CD4-positive, alpha-beta T cell treated with Interleukin-4 for 4 hours (primary cell): Measurements from ENCODE around the gene NSRP1.
"Not testable (repeated sequence)": the region's sequence is repeated elsewhere in the genome, so short reads cannot be mapped to it uniquely, and the experiment has no call there.

Source experiments
- DNase-seq: peaks from one replicate; pipeline ENCODE4 v3.0.0-alpha.2; 2020

Gene NSRP1

GRCh38 chr17:30124273-30124796 lies 7.7 kb downstream of the NSRP1 start:
- DNase-seq: no peak

- no peak for DNase-seq
These were observed 13.5 kb downstream of the NSRP1 start for GRCh38 chr17:30130121-30130520.

GRCh38 chr17:30132615-30133014 lies 16.0 kb downstream of the NSRP1 start:
- DNase-seq: no peak

GRCh38 chr17:30133197-30133596 lies 16.6 kb downstream of the NSRP1 start:
- no peak for DNase-seq

DNA sequence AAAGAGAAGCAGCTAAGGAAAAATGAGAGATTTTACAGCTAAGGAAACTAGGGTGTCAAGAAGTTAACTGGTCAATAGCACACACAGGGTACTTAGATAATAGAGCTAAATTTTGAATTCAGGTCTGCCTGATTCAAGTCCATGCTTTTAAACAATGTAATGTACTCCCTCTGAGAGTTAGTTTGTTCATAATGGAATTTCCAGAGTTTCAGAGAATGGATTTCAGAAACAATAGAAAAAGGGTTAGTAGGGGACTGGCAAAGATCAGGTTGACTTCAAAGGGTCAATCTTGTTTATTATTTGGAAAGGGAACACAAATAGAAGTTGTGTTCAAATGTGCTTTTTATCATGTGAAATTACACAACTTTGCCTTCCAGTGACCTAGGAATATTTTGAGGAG lies 17.9 kb downstream of the NSRP1 start:
- no peak for DNase-seq

DNA sequence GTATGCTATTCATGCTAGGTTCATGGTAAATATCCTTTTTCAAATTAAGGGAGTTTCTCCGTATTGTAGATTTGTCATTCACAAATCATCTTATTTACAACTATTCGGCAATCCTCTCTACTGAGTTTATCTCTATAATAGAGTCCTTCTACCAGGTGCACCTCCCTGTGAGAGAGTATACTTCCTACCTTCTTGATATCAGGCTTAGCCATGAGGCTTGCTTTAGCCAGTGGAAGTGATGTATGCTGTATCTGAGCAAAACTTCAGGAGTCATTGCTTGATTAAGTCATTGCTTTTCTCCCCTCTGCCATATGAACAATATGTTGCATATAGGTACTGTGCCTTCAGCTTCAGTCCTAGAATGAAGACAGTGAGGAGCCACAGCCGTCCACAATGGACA lies 20.5 kb downstream of the NSRP1 start:
- DNase-seq: no peak

DNA sequence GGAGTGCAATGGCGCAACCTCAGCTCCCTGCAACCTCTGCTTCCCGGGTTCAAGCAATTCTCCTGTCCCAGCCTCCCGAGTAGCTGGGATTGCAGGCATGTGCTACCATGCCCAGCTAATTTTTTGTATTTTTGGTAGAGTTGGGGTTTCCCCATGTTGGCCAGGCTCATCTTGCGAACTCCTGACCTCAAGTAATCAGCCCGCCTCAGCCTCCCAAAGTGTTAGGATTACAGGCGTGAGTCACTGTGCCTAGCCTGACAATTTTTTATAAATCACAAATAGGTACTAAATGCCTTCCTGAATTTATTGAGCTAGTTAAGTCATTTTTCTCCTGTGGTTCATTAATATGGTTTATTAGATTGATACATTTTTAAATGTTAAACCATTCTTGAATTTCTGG lies 31.2 kb downstream of the NSRP1 start:
- DNase-seq: not testable (repeated sequence)

- no peak for DNase-seq
These were observed 31.8 kb downstream of the NSRP1 start for GRCh38 chr17:30148376-30148775.

DNA sequence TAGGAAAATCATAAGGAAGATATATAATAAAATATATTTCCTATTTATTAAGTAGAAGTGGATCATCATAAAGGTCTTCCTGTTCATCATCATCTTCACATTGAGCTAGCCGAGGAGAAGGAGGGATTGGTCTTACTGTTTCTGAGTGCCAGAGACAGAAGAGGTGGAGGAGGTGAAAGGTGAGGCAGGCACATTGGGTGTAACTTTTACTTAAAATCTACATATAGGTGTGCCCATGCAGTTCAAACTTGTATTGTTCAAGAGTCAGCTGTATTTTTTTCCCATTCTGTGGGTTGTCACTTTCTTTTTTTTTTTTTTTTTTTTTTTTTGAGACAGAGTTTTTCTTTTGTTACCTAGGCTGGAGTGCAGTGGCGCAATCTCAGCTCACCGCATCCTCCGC lies 34.9 kb downstream of the NSRP1 start:
- no peak for DNase-seq

GRCh38 chr17:30153463-30153862 lies 36.8 kb downstream of the NSRP1 start:
- DNase-seq: no peak

DNA sequence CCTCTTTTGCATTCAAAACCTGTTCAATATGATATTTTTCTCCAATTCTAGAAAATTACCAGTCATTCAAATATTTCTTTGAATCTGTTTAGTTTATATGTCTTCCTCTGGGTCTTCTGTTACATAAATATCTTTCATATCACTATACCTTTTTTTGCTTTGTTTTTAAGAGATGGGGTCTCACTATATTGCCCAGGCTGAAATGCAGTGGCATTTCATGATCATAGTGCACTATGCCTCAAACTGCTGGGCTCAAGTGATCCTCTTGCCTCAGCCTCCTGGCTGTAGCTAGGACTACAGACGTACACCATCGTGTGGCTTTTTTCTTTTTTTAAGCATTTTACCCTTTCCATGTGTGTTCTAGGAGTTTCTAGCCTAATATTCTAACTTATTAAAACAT lies 38.8 kb downstream of the NSRP1 start:
- DNase-seq: no peak

GRCh38 chr17:30158896-30159625 lies 42.4 kb downstream of the NSRP1 start:
- DNase-seq: no peak

DNA sequence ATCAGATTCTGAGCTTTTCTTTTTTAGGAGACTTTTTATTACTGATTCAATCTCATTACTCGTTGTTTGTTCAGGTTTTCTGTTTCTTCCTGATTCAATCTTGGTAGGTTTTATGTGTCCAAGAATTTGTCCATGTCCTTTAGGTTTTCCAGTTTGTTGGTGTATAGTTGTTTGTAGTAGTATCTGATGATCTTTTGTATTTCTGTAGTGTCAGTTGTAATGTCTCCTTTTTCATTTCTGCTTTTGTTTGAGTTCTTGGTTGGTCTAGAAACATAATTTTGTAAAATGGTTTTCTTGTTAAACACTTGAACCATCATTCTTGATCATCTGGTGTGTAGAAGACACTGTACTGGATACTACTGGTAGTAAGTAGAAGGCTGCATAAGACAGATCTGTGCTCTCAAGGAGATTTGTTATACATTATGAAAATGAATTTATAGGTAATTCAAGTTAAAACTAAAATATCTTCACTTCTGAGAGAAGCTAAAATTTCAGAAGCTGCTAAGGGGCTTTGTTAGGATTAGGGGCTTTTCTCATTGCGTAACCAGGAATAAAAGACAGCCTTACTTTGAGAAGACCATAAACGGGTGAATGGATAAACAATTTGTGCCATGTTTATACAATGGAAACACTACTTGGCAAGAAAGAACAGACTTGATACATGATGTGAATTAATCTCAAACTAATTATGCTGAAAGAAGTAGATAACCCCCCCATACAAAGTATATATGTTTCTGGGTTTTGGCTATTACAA lies 44.0 kb downstream of the NSRP1 start:
- DNase-seq: no peak

DNA sequence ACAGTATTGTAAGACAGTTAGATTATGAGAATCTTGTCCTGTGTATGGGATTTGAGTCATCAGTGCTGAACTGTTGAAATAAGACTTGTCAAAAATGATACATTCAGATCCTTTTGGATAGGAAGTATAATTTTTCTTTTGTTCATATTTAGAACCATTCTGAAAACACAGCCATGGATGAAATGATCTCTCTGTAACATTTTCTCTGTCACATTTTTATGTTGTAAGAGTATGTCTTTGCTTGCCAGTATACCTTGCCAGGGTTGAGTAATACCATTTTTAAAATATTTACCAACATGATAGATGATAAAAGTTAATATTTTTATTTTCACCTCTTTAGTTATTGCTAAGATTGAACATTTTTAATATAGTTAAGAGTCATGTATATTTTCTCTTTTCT lies 45.0 kb downstream of the NSRP1 start:
- no peak for DNase-seq

- no peak for DNase-seq
These were observed 47.9 kb downstream of the NSRP1 start for GRCh38 chr17:30164531-30164930.

GRCh38 chr17:30165147-30165546 lies 48.5 kb downstream of the NSRP1 start:
- no peak for DNase-seq

GRCh38 chr17:30165960-30166359 lies 49.3 kb downstream of the NSRP1 start:
- DNase-seq: no peak

- DNase-seq: no peak
These were observed 53.9 kb downstream of the NSRP1 start for GRCh38 chr17:30170415-30170987.

DNA sequence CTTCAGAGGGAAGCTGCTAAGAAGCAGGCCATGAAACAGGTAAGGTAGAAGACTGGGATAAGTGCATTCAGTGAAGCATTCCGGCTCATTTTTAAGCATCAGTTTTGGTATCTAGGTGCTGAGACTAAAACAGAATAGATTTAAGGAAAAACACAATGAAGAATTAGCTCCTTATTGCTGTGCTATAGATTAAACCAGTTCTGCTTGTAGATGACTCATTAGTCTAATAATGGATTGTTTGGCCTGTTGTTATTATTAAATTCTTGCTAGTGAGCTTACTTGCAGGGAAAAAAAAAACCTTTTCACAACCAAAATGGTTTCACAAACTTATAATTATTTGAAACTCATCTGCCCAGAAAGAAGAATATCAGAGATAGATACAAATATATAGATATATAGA lies 55.9 kb downstream of the NSRP1 start:
- DNase-seq: no peak

GRCh38 chr17:30173649-30174048 lies 57.0 kb downstream of the NSRP1 start:
- no peak for DNase-seq

GRCh38 chr17:30174556-30174955 lies 57.9 kb downstream of the NSRP1 start:
- no peak for DNase-seq

DNA sequence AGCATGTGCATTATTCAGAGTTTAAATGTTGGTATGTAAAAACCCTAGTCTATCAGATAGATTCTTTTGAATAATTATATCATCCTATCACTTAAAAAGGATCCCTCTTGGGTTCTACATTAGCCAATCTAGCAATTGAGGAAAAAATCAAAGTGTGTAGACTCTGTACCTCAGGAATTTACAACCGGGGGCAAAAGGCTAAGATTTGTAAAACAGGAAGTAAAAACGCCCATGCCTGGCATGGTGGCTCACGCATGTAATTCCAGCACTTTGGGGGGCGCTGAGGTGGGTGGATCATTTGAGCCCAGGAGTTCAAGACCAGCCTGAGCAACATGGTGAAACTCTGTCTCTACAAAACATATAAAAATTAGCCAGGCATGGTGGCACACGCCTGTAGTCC lies 60.2 kb downstream of the NSRP1 start:
- DNase-seq: no peak

- DNase-seq: no peak
These were observed 70.1 kb downstream of the NSRP1 start for GRCh38 chr17:30186761-30187160.

GRCh38 chr17:30187573-30187972 lies 71.0 kb downstream of the NSRP1 start:
- DNase-seq: no peak
